Measurements from ENCODE around the gene PPP1R12B.
"Not testable (repeated sequence)": the region's sequence is repeated elsewhere in the genome, so short reads cannot be mapped to it uniquely, and the experiment has no call there.

Gene PPP1R12B

DNA sequence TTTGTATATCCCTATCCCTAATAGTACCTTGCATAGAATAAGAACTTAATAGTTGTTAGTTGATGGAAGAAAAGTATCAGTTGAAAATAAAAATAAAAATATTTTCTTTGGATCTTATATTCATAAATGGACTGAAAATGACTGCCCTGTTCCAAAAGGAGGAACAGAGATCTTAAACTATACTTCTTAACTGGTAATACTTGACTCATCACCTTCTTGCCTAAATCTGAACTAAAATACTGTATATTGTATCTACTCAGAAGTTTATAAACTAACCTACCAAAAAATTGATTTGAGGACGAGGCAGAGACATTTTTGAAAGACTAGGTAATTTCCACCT lies 182.9 kb downstream of the PPP1R12B start:
- Histone ChIP-seq H3K27ac (ENCODE audit: low read depth, low read length) (no peak overlapping the region), H3K4me3 (ENCODE audit: low read length) (no peak overlapping the region), H3K36me3 (ENCODE audit: control insufficient read depth, low read length) (no peaks in the 10 kb centered on the region), H3K9me2 (replicated peaks; ENCODE audit: control insufficient read depth, low read length) (no peaks in the 10 kb centered on the region), H3K4me2 (ENCODE audit: low read length) (no peak overlapping the region), H4K20me1 (ENCODE audit: control insufficient read depth, insufficient read depth, low read depth, low read length) (no peaks in the 10 kb centered on the region), H3K27me3 (ENCODE audit: control insufficient read depth, low read length) (no peaks in the 10 kb centered on the region), H3K79me2 (ENCODE audit: control insufficient read depth, low read length) (no peaks in the 10 kb centered on the region), H3K4me1 (ENCODE audit: control insufficient read depth, low read length) (peaks cover 13% of the 10 kb centered on the region), H3K9me3 (ENCODE audit: control insufficient read depth, insufficient read depth, low read length) (no peaks in the 10 kb centered on the region), H3F3A (ENCODE audit: control insufficient read depth, insufficient read depth) (no peaks in the 10 kb centered on the region)
- TF ChIP-seq, protein P1, sequence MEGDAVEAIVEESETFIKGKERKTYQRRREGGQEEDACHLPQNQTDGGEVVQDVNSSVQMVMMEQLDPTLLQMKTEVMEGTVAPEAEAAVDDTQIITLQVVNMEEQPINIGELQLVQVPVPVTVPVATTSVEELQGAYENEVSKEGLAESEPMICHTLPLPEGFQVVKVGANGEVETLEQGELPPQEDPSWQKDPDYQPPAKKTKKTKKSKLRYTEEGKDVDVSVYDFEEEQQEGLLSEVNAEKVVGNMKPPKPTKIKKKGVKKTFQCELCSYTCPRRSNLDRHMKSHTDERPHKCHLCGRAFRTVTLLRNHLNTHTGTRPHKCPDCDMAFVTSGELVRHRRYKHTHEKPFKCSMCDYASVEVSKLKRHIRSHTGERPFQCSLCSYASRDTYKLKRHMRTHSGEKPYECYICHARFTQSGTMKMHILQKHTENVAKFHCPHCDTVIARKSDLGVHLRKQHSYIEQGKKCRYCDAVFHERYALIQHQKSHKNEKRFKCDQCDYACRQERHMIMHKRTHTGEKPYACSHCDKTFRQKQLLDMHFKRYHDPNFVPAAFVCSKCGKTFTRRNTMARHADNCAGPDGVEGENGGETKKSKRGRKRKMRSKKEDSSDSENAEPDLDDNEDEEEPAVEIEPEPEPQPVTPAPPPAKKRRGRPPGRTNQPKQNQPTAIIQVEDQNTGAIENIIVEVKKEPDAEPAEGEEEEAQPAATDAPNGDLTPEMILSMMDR (IDR thresholded peaks at IDR 0.05; ENCODE audit: low read depth, low read length, poor library complexity, severe bottlenecking) = no peak

DNA sequence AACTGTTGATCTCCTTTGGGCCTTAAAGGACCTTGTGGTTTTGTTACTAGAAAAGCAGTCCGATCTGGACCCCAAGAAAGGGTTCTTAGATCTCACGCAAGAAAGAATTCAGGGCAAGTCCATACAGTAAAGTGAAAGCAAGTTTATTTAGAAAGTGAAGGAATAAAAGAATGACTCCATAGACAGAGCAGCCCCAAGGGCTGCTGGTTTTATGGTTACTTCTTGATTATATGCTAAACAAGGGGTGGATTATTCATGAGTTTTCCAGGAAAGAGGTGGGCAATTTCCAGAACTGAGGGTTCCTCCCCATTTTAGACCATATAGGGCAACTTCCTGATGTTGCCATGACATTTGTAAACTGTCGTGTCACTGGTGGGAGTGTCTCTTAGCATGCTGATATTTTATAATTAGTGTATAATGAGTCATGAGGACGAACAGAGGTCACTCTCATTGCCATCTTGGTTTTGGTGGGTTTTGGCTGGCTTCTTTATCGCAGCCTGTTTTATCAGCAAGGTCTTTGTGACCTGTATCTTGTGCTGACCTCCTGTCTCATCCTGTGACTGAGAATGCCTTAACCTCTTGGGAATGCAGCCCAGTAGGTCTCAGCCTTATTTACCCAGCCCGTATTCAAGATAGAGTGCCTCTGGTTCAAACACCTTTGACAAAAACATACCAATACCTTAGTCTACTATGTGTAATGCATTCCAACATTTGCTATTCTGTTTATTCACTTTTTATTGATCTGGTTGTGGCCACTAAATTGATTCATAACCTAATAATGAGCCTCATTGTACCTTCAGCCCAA lies 183.5 kb downstream of the PPP1R12B start:
- H3K9me2 ChIP-seq (replicated peaks; ENCODE audit: control insufficient read depth, low read length); H3K4me2 ChIP-seq (ENCODE audit: low read length); H3K79me2 ChIP-seq (ENCODE audit: control insufficient read depth, low read length); H3K9me3 ChIP-seq (ENCODE audit: control insufficient read depth, insufficient read depth, low read length); H4K20me1 ChIP-seq (ENCODE audit: control insufficient read depth, insufficient read depth, low read depth, low read length); H3K36me3 ChIP-seq (ENCODE audit: control insufficient read depth, low read length); H3K27me3 ChIP-seq (ENCODE audit: control insufficient read depth, low read length); H3F3A ChIP-seq (ENCODE audit: control insufficient read depth, insufficient read depth); H3K27ac ChIP-seq (ENCODE audit: low read depth, low read length); H3K4me3 ChIP-seq (ENCODE audit: low read length): not testable (repeated sequence)
- peaks cover 13% of the 10 kb centered on the region for H3K4me1 ChIP-seq (ENCODE audit: control insufficient read depth, low read length)

DNA sequence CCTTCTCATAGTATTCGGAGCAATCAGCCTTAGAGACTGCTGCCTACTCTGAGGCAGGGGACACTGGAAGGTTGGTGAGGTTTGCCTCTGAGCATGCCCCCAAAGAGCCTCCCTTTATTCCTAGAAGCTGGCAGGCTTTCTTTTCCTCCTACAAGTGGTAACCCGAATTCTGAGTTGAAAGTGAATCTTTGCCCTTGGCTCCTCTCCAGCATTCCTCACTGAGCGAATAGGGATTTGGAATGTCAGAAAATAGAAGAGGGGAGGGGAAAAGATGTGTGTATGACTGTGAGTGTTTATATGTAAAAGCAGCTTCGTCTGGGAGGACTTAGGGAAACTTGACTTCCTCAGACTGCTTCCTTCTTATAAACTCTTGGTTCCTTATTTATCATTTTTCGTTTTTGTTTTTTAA lies 190.7 kb downstream of the PPP1R12B start:
- H3K9me3 ChIP-seq (ENCODE audit: control insufficient read depth, insufficient read depth, low read length); H4K20me1 ChIP-seq (ENCODE audit: control insufficient read depth, insufficient read depth, low read depth, low read length); H3F3A ChIP-seq (ENCODE audit: control insufficient read depth, insufficient read depth); H3K4me2 ChIP-seq (ENCODE audit: low read length); H3K4me3 ChIP-seq (ENCODE audit: low read length); H3K27ac ChIP-seq (ENCODE audit: low read depth, low read length); H3K4me1 ChIP-seq (ENCODE audit: control insufficient read depth, low read length); H3K27me3 ChIP-seq (ENCODE audit: control insufficient read depth, low read length); H3K9me2 ChIP-seq (replicated peaks; ENCODE audit: control insufficient read depth, low read length); H3K79me2 ChIP-seq (ENCODE audit: control insufficient read depth, low read length); H3K36me3 ChIP-seq (ENCODE audit: control insufficient read depth, low read length): not testable (repeated sequence)

DNA sequence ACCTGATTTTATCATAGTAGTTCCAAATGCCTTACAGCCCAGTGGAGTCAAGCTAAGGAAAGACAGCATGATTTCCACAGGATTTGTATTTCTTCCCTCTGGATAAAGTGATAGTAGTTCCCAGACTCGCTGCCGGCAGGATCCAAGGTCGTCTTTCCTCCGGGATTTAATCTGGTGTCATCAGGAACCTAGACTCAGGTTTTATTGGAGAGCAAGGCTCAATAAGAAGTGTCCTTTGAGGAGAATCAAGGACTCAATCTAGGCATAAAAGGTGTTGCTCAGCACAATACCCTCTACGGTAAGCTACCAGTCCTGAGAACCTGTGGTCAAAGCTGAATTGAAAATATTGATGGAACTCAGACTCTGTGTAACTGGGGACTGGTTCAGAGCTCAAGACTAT lies 191.1 kb downstream of the PPP1R12B start:
- H3F3A ChIP-seq (ENCODE audit: control insufficient read depth, insufficient read depth); H3K9me3 ChIP-seq (ENCODE audit: control insufficient read depth, insufficient read depth, low read length); H3K4me1 ChIP-seq (ENCODE audit: control insufficient read depth, low read length); H3K4me3 ChIP-seq (ENCODE audit: low read length); H4K20me1 ChIP-seq (ENCODE audit: control insufficient read depth, insufficient read depth, low read depth, low read length); H3K27me3 ChIP-seq (ENCODE audit: control insufficient read depth, low read length); H3K9me2 ChIP-seq (replicated peaks; ENCODE audit: control insufficient read depth, low read length); H3K27ac ChIP-seq (ENCODE audit: low read depth, low read length); H3K36me3 ChIP-seq (ENCODE audit: control insufficient read depth, low read length); H3K4me2 ChIP-seq (ENCODE audit: low read length); H3K79me2 ChIP-seq (ENCODE audit: control insufficient read depth, low read length): not testable (repeated sequence)

DNA sequence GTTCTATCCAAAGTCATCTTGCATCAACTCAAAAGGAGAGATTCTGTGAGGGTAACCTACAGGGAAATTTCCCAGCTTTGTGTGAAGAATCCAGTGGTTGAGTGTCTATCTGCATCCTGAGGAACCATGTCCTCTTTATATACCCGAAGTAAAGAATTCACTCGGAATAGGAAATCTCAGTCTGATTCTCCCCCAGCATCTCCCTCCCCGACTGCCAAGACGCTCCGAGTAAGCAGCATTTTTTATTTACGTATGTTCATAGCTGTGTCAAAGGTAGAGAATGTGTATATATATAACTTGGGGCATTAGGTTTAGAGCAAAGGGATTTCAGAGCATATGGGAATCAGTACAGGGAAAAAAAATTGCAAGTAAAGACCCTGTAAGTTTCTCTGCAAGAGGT lies 191.5 kb downstream of the PPP1R12B start:
- H4K20me1 ChIP-seq (ENCODE audit: control insufficient read depth, insufficient read depth, low read depth, low read length) = no peaks in the 10 kb centered on the region

More for the DNA sequence above, 191.5 kb downstream of the PPP1R12B start:
- Histone ChIP-seq H3K79me2 (ENCODE audit: control insufficient read depth, low read length) (no peaks in the 10 kb centered on the region), H3K4me1 (ENCODE audit: control insufficient read depth, low read length) (no peaks in the 10 kb centered on the region), H3K27me3 (ENCODE audit: control insufficient read depth, low read length) (no peaks in the 10 kb centered on the region), H3F3A (ENCODE audit: control insufficient read depth, insufficient read depth) (no peaks in the 10 kb centered on the region), H3K9me2 (replicated peaks; ENCODE audit: control insufficient read depth, low read length) (no peaks in the 10 kb centered on the region), H3K4me2 (ENCODE audit: low read length) (no peak overlapping the region), H3K9me3 (ENCODE audit: control insufficient read depth, insufficient read depth, low read length) (no peaks in the 10 kb centered on the region), H3K36me3 (ENCODE audit: control insufficient read depth, low read length) (no peaks in the 10 kb centered on the region), H3K27ac (ENCODE audit: low read depth, low read length) (no peak overlapping the region), H3K4me3 (ENCODE audit: low read length) (no peak overlapping the region)
- TF ChIP-seq, protein P1 (IDR thresholded peaks at IDR 0.05; ENCODE audit: low read depth, low read length, poor library complexity, severe bottlenecking) = no peak
- TF ChIP-seq EZH2phosphoT487 (IDR thresholded peaks at IDR 0.05; ENCODE audit: borderline replicate concordance, low read length) = no peak
